Hepatocyte (in vitro differentiated cells): ENCODE measurements around the gene NRG3. TPM values are rescaled to one million over a fixed set of nuclear protein-coding genes. Genes with fewer than 3 reads are reported as not detected.

Experiments used
- DNase-seq: peaks from one replicate; pipeline ENCODE4 v3.0.0-alpha.2; 2016; ENCODE audit warnings: low spot score
- H2AFZ ChIP-seq: fragments of 200-600 bp; sonication (generic); 2 replicates; pipeline ENCODE4 v1.6.0; 2016; ENCODE audit warnings: antibody characterized with exemption, mild to moderate bottlenecking
- H3K27ac ChIP-seq: fragments of 200-600 bp; sonication (generic); 2 replicates; pipeline ENCODE4 v1.5.1; 2016; ENCODE audit warnings: mild to moderate bottlenecking
- H3K27me3 ChIP-seq: fragments of 200-600 bp; sonication (generic); 2 replicates; pipeline ENCODE4 v1.6.1; 2016
- H3K36me3 ChIP-seq: fragments of 200-600 bp; sonication (generic); replicated peaks from 2 replicates; pipeline ENCODE4 v1.5.1; 2016; ENCODE audit warnings: low read depth; ENCODE audit not compliant: insufficient read depth
- H3K4me1 ChIP-seq: fragments of 200-600 bp; sonication (generic); 2 replicates; pipeline ENCODE4 v1.5.1; 2016; ENCODE audit warnings: mild to moderate bottlenecking, moderate library complexity; ENCODE audit not compliant: insufficient read depth
- H3K4me2 ChIP-seq: fragments of 200-600 bp; sonication (generic); 2 replicates; pipeline ENCODE4 v1.6.0; 2016
- H3K4me3 ChIP-seq: fragments of 200-600 bp; sonication (generic); 2 replicates; pipeline ENCODE4 v1.5.1; 2016; ENCODE audit warnings: mild to moderate bottlenecking
- H3K79me2 ChIP-seq: fragments of 200-600 bp; sonication (generic); 2 replicates; pipeline ENCODE4 v1.6.0; 2017; ENCODE audit warnings: mild to moderate bottlenecking
- H3K9me2 ChIP-seq: fragments of 200-600 bp; sonication (generic); replicated peaks from 2 replicates; pipeline ENCODE4 v1.6.0; 2017; ENCODE audit warnings: mild to moderate bottlenecking; ENCODE audit not compliant: insufficient read depth
- H3K9me3 ChIP-seq: fragments of 200-600 bp; sonication (generic); 2 replicates; pipeline ENCODE4 v1.5.1; 2016; ENCODE audit warnings: low read depth, mild to moderate bottlenecking
- H4K20me1 ChIP-seq: fragments of 200-600 bp; sonication (generic); 2 replicates; pipeline ENCODE4 v1.6.0; 2016; ENCODE audit warnings: mild to moderate bottlenecking; ENCODE audit not compliant: insufficient read depth, poor library complexity, severe bottlenecking
- CTCF ChIP-seq: fragments of 200-600 bp; sonication (generic); IDR thresholded peaks from 2 replicates; pipeline ENCODE4 v1.5.1; 2016; ENCODE audit warnings: antibody characterized with exemption, mild to moderate bottlenecking; ENCODE audit not compliant: poor library complexity
- EZH2 ChIP-seq: fragments of 200-600 bp; sonication (generic); IDR thresholded peaks from 2 replicates; pipeline ENCODE4 v1.6.1; 2016; ENCODE audit warnings: antibody characterized with exemption, mild to moderate bottlenecking, borderline replicate concordance
- EZH2phosphoT487 ChIP-seq: fragments of 200-600 bp; sonication (generic); IDR thresholded peaks from one replicate; pipeline ENCODE4 v1.6.1; 2018; ENCODE audit warnings: antibody characterized with exemption, mild to moderate bottlenecking, low read depth, moderate library complexity; ENCODE audit not compliant: unreplicated experiment, severe bottlenecking
- WGBS: methylation state at CpG from one replicate; pipeline ENCODE4 v1.1.6; 2016; ENCODE audit warnings: low lambda C conversion rate; ENCODE audit errors: missing lambda C conversion rate; 5-methylcytosine and 5-hydroxymethylcytosine counted together
- polyA plus RNA-seq: library from polyadenylated mRNA; unstranded; fragments of >200 nt; fragmentation: Nextera tagmentation; extraction: Ambion mirVana; gene quantifications from 2 replicates; pipeline ENCODE4 v1.2.1, GENCODE V29; 2016
- total RNA-seq: library from RNA; depleted of rRNA; stranded (reverse); fragments of >200 nt; gene quantifications from 2 replicates; pipeline ENCODE4 v1.2.3, GENCODE V29; 2014

The NRG3 gene
- total and polyA plus RNA-seq, 2 experiments from 2014 or later = 0.57 to 2.0 TPM

- DNase-seq = no peak
- Histone ChIP-seq H3K36me3 (no peaks in the 10 kb centered on the region), H3K79me2 (no peaks in the 10 kb centered on the region), H3K27ac (no peak overlapping the region), H3K4me2 (no peak overlapping the region), H2AFZ (no peak overlapping the region), H4K20me1 (no peaks in the 10 kb centered on the region), H3K4me1 (no peaks in the 10 kb centered on the region), H3K4me3 (no peak overlapping the region), H3K9me3 (no peaks in the 10 kb centered on the region), H3K9me2 (no peaks in the 10 kb centered on the region), H3K27me3 (no peaks in the 10 kb centered on the region)
- TF ChIP-seq EZH2 = no peak
- no peak for TF ChIP-seq CTCF
- no peak for TF ChIP-seq EZH2phosphoT487
- WGBS = 91% methylated on average over 3 of the region's 3 CpGs
Observed at GRCh38 chr10:82313401-82313800, 438.4 kb downstream of the NRG3 start.

GRCh38 chr10:82318534-82318933 is 443.5 kb downstream of the NRG3 start:
- no peak for DNase-seq
- H3K27me3 ChIP-seq = no peaks in the 10 kb centered on the region
- no peak for TF ChIP-seq EZH2
- TF ChIP-seq EZH2phosphoT487 = no peak
- no peak for TF ChIP-seq CTCF
- H2AFZ ChIP-seq = no peak overlapping the region
- H4K20me1 ChIP-seq = no peaks in the 10 kb centered on the region
- H3K9me3 ChIP-seq = no peaks in the 10 kb centered on the region
- no peak overlapping the region for H3K4me3 ChIP-seq
- no peaks in the 10 kb centered on the region for H3K79me2 ChIP-seq
- H3K4me1 ChIP-seq = no peaks in the 10 kb centered on the region
- H3K27ac ChIP-seq = no peak overlapping the region
- no peaks in the 10 kb centered on the region for H3K9me2 ChIP-seq
- 74% methylated on average over 3 of the region's 3 CpGs for WGBS
- no peaks in the 10 kb centered on the region for H3K36me3 ChIP-seq
- H3K4me2 ChIP-seq = no peak overlapping the region

- no peak for DNase-seq
- Histone ChIP-seq H3K4me3 (no peak overlapping the region), H4K20me1 (no peaks in the 10 kb centered on the region), H3K9me3 (no peaks in the 10 kb centered on the region), H3K36me3 (no peaks in the 10 kb centered on the region), H3K4me1 (no peaks in the 10 kb centered on the region), H3K79me2 (no peaks in the 10 kb centered on the region), H2AFZ (no peak overlapping the region), H3K9me2 (no peaks in the 10 kb centered on the region), H3K27me3 (no peaks in the 10 kb centered on the region), H3K27ac (no peak overlapping the region), H3K4me2 (no peak overlapping the region)
- no peak for TF ChIP-seq EZH2
- no peak for TF ChIP-seq CTCF
- no peak for TF ChIP-seq EZH2phosphoT487
- 86% methylated on average over 5 of the region's 5 CpGs for WGBS
Observed at GRCh38 chr10:82319074-82319473, 444.1 kb downstream of the NRG3 start.

GRCh38 chr10:82319562-82319961 is 444.6 kb downstream of the NRG3 start:
- Histone ChIP-seq H3K4me1 (no peaks in the 10 kb centered on the region), H3K4me2 (no peak overlapping the region), H3K27ac (no peak overlapping the region), H3K27me3 (no peaks in the 10 kb centered on the region), H3K9me3 (no peaks in the 10 kb centered on the region), H3K9me2 (no peaks in the 10 kb centered on the region), H3K4me3 (no peak overlapping the region), H3K36me3 (no peaks in the 10 kb centered on the region), H3K79me2 (no peaks in the 10 kb centered on the region), H4K20me1 (no peaks in the 10 kb centered on the region), H2AFZ (no peak overlapping the region)
- no peak for TF ChIP-seq EZH2
- TF ChIP-seq EZH2phosphoT487 = no peak
- no peak for TF ChIP-seq CTCF
- WGBS = 65% methylated on average over 1 of the region's 1 CpG
- no peak for DNase-seq
